OCI-LY7 (cell line): ENCODE results near the gene LGR6.

Experiments used
- EZH2phosphoT487 ChIP-seq: fragments of 200-600 bp; sonication (generic); IDR thresholded peaks from 2 replicates; pipeline ENCODE4 v1.6.1; 2018; ENCODE audit warnings: low read depth, borderline replicate concordance, mild to moderate bottlenecking, mixed run types, antibody characterized with exemption, low read length, moderate library complexity, mixed read lengths
- TF ChIP-seq, protein P1 (sequence below): fragments of 200-600 bp; sonication (generic); conservative IDR thresholded peaks from 2 replicates; pipeline ENCODE4 v1.5.1; 2014; ENCODE audit warnings: mild to moderate bottlenecking, antibody characterized with exemption, low read length, moderate library complexity, mixed read lengths

DNA sequence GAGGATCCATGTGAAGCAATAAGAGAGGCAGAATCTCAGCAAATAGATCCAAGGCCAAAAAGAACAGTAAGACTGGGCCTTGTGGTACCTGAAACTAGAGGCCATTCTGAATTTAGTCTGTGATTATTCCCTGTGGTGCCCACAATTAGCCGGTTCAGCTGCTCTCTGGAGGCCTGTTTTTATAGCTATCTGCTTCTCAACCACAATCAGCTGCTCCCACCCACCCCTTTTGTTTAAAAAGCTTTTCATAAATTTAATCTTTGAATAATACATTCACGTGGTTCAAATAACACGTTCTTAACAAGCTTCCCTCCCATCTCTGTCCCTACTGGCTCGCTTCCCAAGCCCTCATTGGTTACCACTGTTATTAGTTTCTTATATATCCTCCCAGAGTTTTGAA is 130.1 kb downstream of the LGR6 start:
- TF ChIP-seq, protein P1, sequence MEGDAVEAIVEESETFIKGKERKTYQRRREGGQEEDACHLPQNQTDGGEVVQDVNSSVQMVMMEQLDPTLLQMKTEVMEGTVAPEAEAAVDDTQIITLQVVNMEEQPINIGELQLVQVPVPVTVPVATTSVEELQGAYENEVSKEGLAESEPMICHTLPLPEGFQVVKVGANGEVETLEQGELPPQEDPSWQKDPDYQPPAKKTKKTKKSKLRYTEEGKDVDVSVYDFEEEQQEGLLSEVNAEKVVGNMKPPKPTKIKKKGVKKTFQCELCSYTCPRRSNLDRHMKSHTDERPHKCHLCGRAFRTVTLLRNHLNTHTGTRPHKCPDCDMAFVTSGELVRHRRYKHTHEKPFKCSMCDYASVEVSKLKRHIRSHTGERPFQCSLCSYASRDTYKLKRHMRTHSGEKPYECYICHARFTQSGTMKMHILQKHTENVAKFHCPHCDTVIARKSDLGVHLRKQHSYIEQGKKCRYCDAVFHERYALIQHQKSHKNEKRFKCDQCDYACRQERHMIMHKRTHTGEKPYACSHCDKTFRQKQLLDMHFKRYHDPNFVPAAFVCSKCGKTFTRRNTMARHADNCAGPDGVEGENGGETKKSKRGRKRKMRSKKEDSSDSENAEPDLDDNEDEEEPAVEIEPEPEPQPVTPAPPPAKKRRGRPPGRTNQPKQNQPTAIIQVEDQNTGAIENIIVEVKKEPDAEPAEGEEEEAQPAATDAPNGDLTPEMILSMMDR: no peak
- no peak for TF ChIP-seq EZH2phosphoT487
